ENCODE data around the gene HOXD13. TPM values are rescaled to one million over a fixed set of nuclear protein-coding genes. Genes with fewer than 3 reads are reported as not detected.

HOXD13 gene
- total RNA-seq, 4 donors from 2014 or later, result not detected

DNA sequence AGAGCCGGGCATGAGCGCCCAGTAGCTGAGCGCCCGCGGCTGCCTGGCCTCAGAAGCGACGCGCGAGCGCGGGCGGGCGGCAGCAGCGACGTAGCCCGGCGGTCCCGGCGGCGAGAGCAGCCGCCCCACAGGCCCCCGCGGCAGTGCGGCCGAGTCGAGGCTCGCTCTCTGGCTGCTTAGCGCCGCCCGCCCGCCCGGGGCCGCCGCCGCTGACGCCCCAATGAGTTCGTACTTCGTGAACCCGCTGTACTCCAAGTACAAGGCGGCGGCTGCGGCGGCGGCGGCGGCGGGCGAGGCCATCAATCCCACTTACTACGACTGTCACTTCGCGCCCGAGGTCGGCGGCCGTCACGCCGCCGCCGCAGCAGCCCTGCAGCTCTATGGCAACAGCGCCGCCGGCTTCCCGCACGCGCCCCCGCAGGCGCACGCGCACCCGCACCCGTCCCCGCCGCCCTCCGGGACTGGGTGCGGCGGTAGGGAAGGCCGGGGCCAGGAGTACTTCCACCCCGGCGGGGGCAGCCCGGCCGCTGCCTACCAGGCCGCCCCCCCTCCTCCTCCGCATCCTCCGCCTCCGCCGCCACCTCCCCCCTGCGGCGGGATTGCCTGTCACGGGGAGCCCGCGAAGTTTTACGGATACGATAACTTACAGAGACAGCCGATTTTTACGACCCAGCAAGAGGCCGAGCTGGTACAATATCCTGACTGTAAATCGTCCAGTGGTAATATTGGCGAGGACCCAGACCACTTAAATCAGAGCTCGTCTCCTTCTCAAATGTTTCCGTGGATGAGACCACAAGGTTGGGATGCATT is 37.8 kb downstream of the HOXD13 start:
- peak; percentile 26 to 44 for TF ChIP-seq POLR2A (IDR thresholded peaks at IDR 0.05)
- TF ChIP-seq, protein P1, sequence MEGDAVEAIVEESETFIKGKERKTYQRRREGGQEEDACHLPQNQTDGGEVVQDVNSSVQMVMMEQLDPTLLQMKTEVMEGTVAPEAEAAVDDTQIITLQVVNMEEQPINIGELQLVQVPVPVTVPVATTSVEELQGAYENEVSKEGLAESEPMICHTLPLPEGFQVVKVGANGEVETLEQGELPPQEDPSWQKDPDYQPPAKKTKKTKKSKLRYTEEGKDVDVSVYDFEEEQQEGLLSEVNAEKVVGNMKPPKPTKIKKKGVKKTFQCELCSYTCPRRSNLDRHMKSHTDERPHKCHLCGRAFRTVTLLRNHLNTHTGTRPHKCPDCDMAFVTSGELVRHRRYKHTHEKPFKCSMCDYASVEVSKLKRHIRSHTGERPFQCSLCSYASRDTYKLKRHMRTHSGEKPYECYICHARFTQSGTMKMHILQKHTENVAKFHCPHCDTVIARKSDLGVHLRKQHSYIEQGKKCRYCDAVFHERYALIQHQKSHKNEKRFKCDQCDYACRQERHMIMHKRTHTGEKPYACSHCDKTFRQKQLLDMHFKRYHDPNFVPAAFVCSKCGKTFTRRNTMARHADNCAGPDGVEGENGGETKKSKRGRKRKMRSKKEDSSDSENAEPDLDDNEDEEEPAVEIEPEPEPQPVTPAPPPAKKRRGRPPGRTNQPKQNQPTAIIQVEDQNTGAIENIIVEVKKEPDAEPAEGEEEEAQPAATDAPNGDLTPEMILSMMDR (IDR thresholded peaks at IDR 0.05 in 4 of 5, conservative IDR thresholded peaks at IDR 0.05 in 1 of 5), result peak in 1 of 5 experiments; percentile 9
- ATAC-seq, result peak; percentile 42 to 66
- peak overlapping the region; percentile 83 to 95 (median 86) for H3K27ac ChIP-seq
- no peak for DNase-seq
- intact Hi-C loops (cut with DNase I; ENCODE audit: low total_unique reads), result loop anchor here (2.0 to 5.0 kb wide), 2 partner anchors 58 to 128 kb away; partner anchors contain the start of genes HOXD1 and LNPK
- H3K36me3 ChIP-seq, result no peaks in the 10 kb centered on the region
- H3K9me3 ChIP-seq, result no peaks in the 10 kb centered on the region
- H3K4me3 ChIP-seq, result peak overlapping the region; percentile 60 to 68 (median 66)
- peaks cover 0 to 50% (median 30%) of the 10 kb centered on the region in 3 donors for H3K27me3 ChIP-seq
- H3K4me1 ChIP-seq, result peaks cover 8 to 12% of the 10 kb centered on the region in 2 donors
- in situ Hi-C loops (cut with MboI; ENCODE audit: low sequenced_read_pairs in 4 of 4), result loop anchor here in 3 of 4 donors (25.0 kb wide), 2 partner anchors 682 to 1032 kb away; no protein-coding TSS in a partner anchor

DNA sequence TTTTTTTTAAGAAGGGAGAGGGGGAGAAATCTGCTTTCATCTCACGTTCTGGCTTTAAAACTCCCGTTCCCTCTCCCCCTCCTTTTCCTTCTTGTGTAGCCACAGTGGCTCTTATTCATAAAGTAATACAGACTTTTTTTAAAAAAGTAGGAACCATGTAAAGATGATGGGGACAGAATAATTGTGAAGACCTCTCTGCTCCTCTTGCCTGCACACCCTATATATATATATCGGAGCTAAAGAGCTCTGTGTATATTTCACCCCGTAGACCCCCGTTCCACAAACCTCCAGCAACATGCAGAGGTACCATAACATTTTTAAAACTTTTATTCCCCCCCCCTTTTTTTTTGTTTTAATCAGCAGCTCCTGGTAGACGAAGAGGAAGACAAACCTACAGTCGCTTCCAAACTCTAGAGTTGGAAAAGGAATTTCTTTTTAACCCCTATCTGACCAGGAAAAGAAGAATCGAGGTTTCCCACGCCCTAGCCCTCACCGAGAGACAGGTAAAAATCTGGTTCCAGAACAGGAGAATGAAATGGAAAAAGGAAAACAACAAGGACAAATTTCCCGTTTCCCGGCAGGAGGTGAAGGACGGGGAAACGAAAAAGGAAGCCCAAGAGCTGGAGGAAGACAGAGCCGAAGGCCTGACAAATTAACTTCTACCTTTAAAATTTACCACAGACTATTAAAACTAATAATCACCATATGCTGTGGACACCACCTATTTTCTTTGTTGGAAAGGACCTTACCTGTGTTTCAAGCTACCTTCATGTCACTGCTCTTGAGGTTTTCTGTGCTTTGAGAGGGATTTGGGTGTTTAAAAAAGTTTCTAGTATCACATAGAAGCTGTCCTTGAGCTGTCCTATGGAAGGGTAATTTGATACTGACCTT is 38.7 kb downstream of the HOXD13 start:
- Histone ChIP-seq H3K36me3 (no peaks in the 10 kb centered on the region), H3K27me3 (peaks cover 0 to 54% (median 28%) of the 10 kb centered on the region in 3 donors), H3K27ac (peak overlapping the region; percentile 83 to 95 (median 86)), H3K9me3 (no peaks in the 10 kb centered on the region), H3K4me3 (peak overlapping the region; percentile 60 to 68 (median 66)), H3K4me1 (peaks cover 9 to 15% of the 10 kb centered on the region in 2 donors)
- DNase-seq (no peak), ATAC-seq (no peak)
- intact Hi-C loops (cut with DNase I; ENCODE audit: low total_unique reads), result loop anchor here (2.0 to 5.0 kb wide), 2 partner anchors 58 to 129 kb away; partner anchors contain the start of genes HOXD1 and LNPK
- in situ Hi-C loops (cut with MboI; ENCODE audit: low sequenced_read_pairs in 4 of 4), result loop anchor here in 3 of 4 donors (25.0 kb wide), 2 partner anchors 681 to 1031 kb away; no protein-coding TSS in a partner anchor
- TF ChIP-seq, protein P1 (IDR thresholded peaks at IDR 0.05 in 4 of 5, conservative IDR thresholded peaks at IDR 0.05 in 1 of 5), result no peak
- TF ChIP-seq POLR2A (IDR thresholded peaks at IDR 0.05), result no peak

GRCh38 chr2:176131848-176132158 is 39.3 kb downstream of the HOXD13 start:
- intact Hi-C loops (cut with DNase I; ENCODE audit: low total_unique reads) (loop anchor here (2.0 to 5.0 kb wide), 2 partner anchors 57 to 130 kb away; partner anchors contain the start of genes HOXD1 and LNPK), in situ Hi-C loops (cut with MboI; ENCODE audit: low sequenced_read_pairs in 4 of 4) (loop anchor here in 3 of 4 donors (25.0 kb wide), 2 partner anchors 680 to 1030 kb away; no protein-coding TSS in a partner anchor)
- Histone ChIP-seq H3K27me3 (peaks cover 0 to 52% (median 29%) of the 10 kb centered on the region in 3 donors), H3K27ac (peak overlapping the region; percentile 83 to 95 (median 86)), H3K4me1 (peaks cover 9 to 15% of the 10 kb centered on the region in 2 donors), H3K36me3 (no peaks in the 10 kb centered on the region), H3K4me3 (peak overlapping the region; percentile 60 to 68 (median 66)), H3K9me3 (no peaks in the 10 kb centered on the region)
- ATAC-seq (no peak), DNase-seq (no peak)
- TF ChIP-seq, protein P1 (IDR thresholded peaks at IDR 0.05 in 4 of 5, conservative IDR thresholded peaks at IDR 0.05 in 1 of 5), result no peak
- TF ChIP-seq POLR2A (IDR thresholded peaks at IDR 0.05), result no peak

Data from gastrocnemius medialis (tissue), 4 donors.